ENCODE measurements around the gene USE1. TPM values are rescaled to one million over a fixed set of nuclear protein-coding genes. Genes with fewer than 3 reads are reported as not detected.

Gene USE1
- total and polyA plus RNA-seq, 2 of the 4 experiments (the other 2 are of a cell fraction), result 17.2 to 24.2 TPM

- Histone ChIP-seq H3K79me1 (ENCODE audit: low read depth in 1 of 2, low read length in 2 of 2) (peaks cover 16 to 25% of the 10 kb centered on the region in 2 experiments), H3K4me3 (ENCODE audit: insufficient read depth, low read depth, low read length) (no peak overlapping the region), H3K4ac (ENCODE audit: low read depth, low read length) (no peak overlapping the region), H4K20me1 (ENCODE audit: insufficient read depth, low read length) (peaks cover 11% of the 10 kb centered on the region; the same call in 1 of the 2 replicates), H2BK120ac (ENCODE audit: low read depth, low read length) (no peak overlapping the region), H2BK20ac (ENCODE audit: low read depth, low read length) (no peak overlapping the region), H2AFZ (replicated peaks; ENCODE audit: low read length, poor library complexity) (no peak overlapping the region), H4K91ac (ENCODE audit: insufficient read depth, low read depth, low read length) (no peak overlapping the region), H3K27ac (ENCODE audit: insufficient read depth, low read length) (no peak overlapping the region), H3K18ac (ENCODE audit: low read depth, low read length) (no peak overlapping the region), H3K9me1 (ENCODE audit: insufficient read depth, low read length) (peaks cover 3% of the 10 kb centered on the region; the same call in 1 of the 2 replicates), H2AK5ac (ENCODE audit: low read depth, low read length) (no peak overlapping the region), H2AK9ac (replicated peaks; ENCODE audit: low read depth, low read length, poor library complexity) (no peak overlapping the region), H3K9me3 (ENCODE audit: control insufficient read depth, insufficient read depth, low read length) (no peaks in the 10 kb centered on the region), H2BK5ac (ENCODE audit: low read depth, low read length, poor library complexity, severe bottlenecking) (no peak overlapping the region), H3K36me3 (ENCODE audit: control insufficient read depth, insufficient read depth, low read length) (peaks cover 66% of the 10 kb centered on the region), H3K27me3 (ENCODE audit: control insufficient read depth, insufficient read depth, low read length) (no peaks in the 10 kb centered on the region), H4K5ac (ENCODE audit: low read depth, low read length) (no peak overlapping the region), H3K4me2 (ENCODE audit: low read depth, low read length) (no peak overlapping the region), H3K56ac (ENCODE audit: extremely low read depth, insufficient read depth, low read length) (no peak overlapping the region), H3K14ac (replicated peaks; ENCODE audit: low read depth, low read length) (no peak overlapping the region), H4K8ac (ENCODE audit: low read depth in 2 of 2, low read length in 2 of 2) (no peak overlapping the region), H2BK15ac (ENCODE audit: low read depth, low read length) (no peak overlapping the region), H3K4me1 (ENCODE audit: control insufficient read depth, insufficient read depth, low read length) (peaks cover 4% of the 10 kb centered on the region; the same call in 1 of the 2 replicates), H3K9ac (ENCODE audit: low read depth, low read length) (no peak overlapping the region), H3K23ac (ENCODE audit: low read depth, low read length) (no peak overlapping the region)
- ChIA-PET POLR2A (ENCODE audit: unreplicated experiment) (no interaction called here), CTCF (no interaction called here)
- TF ChIP-seq MAFK (IDR thresholded peaks at IDR 0.05; ENCODE audit: low read depth, low read length) (no peak), SMC3 (IDR thresholded peaks at IDR 0.05; ENCODE audit: low read depth, low read length) (no peak), RFX5 (IDR thresholded peaks at IDR 0.05; ENCODE audit: low read depth, low read length) (no peak), CTCF (conservative IDR thresholded peaks at IDR 0.05; ENCODE audit: low read depth, low read length) (no peak), MAZ (IDR thresholded peaks at IDR 0.05; ENCODE audit: borderline replicate concordance, low read depth, low read length) (no peak), BHLHE40 (IDR thresholded peaks at IDR 0.05; ENCODE audit: low read depth, low read length) (no peak), CEBPB (IDR thresholded peaks at IDR 0.05; ENCODE audit: low read depth, low read length) (no peak), MXI1 (IDR thresholded peaks at IDR 0.05; ENCODE audit: borderline replicate concordance, low read depth, low read length) (no peak), RCOR1 (IDR thresholded peaks at IDR 0.05; ENCODE audit: insufficient replicate concordance, low read length) (no peak), NFE2L2 (IDR thresholded peaks at IDR 0.05; ENCODE audit: low read depth, low read length) (no peak), FOS (IDR thresholded peaks at IDR 0.05; ENCODE audit: low read depth, low read length) (no peak), POLR2A (IDR thresholded peaks at IDR 0.05; ENCODE audit: low read depth, low read length) (no peak), ELK1 (IDR thresholded peaks at IDR 0.05; ENCODE audit: borderline replicate concordance, low read depth, low read length) (no peak), CHD1 (IDR thresholded peaks at IDR 0.05; ENCODE audit: low read depth, low read length) (no peak), USF2 (IDR thresholded peaks at IDR 0.05; ENCODE audit: low read depth, low read length) (no peak), RAD21 (IDR thresholded peaks at IDR 0.05; ENCODE audit: low read length) (no peak)
- dilution Hi-C loops (cut with HindIII; ENCODE audit: low sequenced_read_pairs, unreplicated experiment), result no loop called here
- intact Hi-C loops (cut with micrococcal nuclease), result no loop called here
- ATAC-seq (ENCODE audit: low read depth) (no peak), DNase-seq (no peak)
- WGBS, 2 experiments (ENCODE audit: extremely low coverage in 2 of 2, insufficient read length in 1 of 2), result 82% methylated on average over 2 of the region's 13 CpGs; no CpG with 5 or more reads in 1 of the 2 experiments
- BruUV-seq (replicated peaks), result no TSS peak
- in situ Hi-C loops (cut with MboI; ENCODE audit: low sequenced_read_pairs), result no loop called here
Observed at GRCh38 chr19:17170538-17171297, 44.4 kb upstream of the USE1 start.

Measured in IMR-90 (cell line).